HG02885 (cell line): ENCODE measurements around the gene IER5L.
"Not testable (repeated sequence)": the region's sequence is repeated elsewhere in the genome, so short reads cannot be mapped to it uniquely, and the experiment has no call there.

Experiments used
- ATAC-seq: cut with Tn5 transposase; IDR thresholded peaks from one replicate; pipeline ENCODE4 v1.9.1; 2021; ENCODE audit warnings: mild to moderate bottlenecking; ENCODE audit not compliant: unreplicated experiment, poor library complexity

The IER5L gene

DNA sequence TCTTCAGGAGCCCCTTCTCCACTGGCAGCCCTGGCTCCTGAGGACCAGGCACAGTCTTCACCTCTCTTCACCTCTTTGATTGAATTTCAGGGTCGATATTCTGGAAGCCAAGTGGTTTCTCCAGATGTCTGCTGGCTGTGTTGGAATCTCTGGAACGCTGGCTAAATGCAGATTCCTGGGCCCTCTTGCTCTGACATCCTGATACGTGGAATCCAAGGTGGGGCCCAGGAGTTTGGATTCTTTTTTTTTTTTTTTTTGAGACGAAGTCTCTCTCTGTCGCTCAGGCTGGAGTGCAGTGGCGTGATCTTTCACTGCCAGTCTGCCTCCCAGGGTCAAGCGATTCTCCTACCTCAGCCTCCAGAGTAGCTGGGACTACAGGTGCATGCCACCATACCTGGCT is 26.8 kb upstream of the IER5L start:
- no peak for ATAC-seq

DNA sequence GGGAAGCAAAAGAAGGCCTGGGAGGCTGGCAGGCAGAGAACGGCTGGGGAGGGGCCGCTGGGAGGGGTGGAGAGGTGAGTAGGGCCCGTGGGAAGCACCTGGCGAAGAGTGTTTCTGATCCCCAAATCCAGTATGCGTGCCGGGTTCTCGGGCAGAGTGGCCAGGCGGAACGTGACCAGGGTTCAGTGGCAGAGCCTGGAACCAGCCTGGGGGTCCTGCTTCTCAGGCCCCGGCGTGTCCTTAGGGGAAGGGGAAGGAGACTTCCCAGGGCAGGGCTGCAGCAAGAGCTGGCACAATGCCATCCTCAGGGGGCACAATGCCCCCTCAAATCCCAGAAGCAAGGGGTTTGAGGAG is 25.5 kb upstream of the IER5L start:
- no peak for ATAC-seq

DNA sequence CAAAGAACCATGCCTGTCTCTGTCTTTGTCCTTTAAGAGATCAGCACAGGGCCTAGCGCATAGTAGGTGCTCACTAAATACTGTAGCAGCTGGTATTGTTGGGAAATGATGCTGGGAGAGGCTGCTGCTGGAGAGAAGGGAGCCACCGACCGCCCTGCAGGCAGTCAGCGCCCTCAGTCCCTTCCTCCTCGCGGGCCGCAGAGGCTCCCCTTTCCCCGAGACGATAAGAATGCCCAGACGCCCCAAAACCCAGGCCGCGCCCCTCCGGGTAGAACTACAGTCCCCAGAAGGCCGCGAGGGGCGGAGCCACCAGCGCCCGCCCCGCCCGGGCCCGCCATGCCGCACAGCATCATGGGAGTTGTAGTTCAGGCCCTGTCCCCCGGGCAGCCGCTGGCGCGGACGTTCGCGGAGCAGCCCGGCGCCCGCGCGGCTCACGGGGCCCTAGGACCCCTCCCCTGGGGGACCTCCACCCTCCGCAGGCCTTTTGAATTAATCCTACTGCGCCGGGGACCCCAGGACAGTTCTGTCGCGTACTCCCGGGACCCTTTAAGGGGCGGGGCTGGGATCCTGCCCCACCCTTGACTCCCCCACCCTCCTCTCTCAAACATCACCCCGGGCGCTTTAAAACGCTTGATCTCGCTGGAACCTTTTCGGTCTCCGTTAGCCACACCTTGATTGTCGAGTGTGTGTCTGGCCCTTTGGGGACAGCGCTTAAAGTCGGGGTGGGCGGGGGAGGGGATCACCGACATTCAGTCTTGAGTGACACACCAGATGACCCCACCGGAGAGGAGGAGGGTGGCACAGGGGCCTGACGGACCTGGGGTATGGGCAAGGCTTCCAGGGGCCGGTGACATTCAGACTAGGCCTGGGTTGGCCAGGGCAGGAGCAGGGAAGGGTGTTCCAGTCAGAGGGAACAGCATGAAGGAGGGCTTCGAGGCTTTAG is 24.8 kb upstream of the IER5L start:
- peak; percentile 82 for ATAC-seq

DNA sequence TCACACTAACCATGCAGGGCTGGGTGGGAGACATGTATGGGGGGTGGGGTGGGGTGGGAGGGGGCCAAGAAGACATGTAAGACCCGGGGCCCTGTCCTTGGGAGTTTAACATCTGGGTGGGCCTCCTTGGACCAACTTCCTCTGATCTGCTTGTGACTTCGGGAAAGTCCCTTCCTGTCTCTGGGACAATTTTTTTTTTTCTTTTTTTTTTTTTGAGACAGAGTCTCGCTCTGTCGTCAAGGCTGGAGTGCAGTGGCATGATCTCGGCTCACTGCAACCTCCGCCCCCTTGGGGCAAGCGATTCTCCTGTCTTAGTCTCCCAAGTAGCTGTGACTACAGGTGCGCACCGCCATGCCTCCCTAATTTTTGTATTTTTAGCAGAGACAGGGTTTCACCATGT is 23.8 kb upstream of the IER5L start:
- no peak for ATAC-seq

DNA sequence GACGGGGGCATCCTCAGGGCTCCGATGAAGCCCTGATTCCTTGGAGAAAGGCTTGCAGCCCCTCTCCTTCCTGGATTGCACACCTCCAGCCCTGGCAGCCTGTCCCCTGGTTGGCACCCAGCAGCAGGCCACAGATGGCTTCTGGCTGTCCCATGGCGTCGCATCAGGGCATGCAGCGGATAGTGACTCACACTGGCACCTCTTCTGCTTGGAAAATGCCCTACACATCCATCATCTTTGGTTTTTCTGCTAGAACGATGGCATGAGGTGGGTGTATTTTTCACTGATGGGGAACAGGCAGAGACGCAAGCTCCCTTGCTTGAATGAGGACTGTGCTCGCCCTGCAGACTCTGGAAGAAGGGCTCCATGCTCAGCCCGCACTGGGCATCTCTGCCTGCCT is 23.2 kb upstream of the IER5L start:
- no peak for ATAC-seq

DNA sequence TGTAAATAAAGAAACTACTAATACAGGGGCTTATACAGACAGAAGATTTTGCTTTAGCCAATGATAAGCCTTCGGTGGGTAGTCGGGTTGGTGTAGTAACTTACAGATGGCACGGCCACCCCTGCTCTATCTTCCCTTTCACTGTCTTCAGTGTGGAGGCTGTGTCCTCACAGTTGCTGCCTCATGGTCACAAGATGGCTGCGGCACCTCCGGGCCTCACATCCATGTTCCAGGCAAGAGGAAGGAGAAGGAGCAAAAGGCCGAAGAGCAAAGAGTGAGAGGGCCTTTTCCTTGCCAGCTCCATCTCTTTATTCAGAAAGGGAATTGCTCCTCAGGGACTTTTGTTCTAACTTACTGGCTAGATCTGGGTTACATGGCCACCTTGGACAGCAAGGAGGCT is 22.2 kb upstream of the IER5L start:
- ATAC-seq = no peak

DNA sequence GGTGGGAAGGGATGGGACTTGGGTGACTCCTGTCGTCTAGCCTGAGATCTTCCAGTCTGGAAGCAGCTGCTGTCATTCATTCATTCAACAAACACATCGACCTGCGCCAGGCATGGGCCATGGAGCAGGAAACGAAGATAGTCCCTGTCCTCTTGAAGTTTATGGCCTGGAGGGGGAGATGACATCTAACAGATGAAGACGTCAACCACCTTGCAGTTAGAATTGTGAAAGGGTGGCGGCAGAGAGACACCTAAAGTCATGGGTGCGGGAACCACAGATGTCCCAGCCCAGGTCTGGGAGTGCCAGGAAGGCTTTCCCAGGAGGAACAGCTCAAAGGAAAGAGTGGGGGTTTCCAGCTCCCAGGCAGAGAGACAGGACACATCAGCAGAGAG is 21.0 kb upstream of the IER5L start:
- ATAC-seq = no peak

DNA sequence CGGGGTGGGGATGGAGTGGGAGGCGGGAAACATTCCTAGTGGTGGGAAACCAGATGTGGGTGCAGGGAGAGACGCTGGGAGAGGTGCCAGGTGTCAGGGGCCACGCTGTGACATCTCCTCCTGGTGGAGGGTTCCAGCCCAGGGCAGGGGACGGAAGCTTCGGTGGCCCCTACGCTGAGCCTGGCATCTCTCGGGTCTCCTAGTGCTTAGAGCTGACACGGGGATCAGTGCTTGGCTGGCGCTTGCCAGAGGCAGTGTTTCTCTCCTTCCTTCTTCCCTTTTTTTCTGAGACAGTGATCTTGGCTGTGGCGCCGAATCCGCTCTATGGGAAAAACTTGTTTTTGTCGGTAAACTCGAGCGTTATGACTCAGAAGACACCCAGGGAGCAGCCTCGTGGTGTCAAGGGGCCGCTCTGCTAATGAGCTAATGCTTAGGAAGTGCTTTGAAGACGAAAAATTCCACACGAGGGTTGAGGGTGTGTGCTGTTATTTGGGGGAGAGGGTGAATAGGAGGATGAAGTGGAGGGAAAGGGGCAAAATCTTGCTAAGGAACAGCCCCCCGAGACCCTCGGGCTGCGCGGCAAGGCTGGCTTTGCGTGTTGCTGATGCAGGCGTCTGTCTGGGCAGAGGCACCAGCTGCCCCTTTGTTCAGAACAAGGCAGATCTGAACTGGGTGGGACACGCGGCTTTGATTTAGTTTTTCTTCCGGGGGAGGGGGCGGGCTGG is 20.4 kb upstream of the IER5L start:
- ATAC-seq = no peak

DNA sequence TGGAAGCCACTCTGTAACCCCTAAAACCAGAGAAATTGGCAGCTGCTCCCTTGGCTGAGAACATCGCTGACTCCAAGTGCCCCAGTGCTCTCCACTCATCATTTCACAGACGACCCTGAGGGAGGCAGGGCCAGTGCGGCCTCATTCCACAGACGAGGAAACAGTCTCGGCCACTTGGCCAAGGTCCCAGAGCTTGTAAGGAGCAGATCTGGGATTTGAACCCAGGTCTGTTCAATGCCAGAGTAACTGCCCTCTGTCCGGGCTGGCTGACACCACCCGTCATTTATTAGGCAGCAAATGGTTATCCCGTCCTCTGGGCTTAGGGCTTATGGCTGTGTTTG is 19.9 kb upstream of the IER5L start:
- no peak for ATAC-seq

DNA sequence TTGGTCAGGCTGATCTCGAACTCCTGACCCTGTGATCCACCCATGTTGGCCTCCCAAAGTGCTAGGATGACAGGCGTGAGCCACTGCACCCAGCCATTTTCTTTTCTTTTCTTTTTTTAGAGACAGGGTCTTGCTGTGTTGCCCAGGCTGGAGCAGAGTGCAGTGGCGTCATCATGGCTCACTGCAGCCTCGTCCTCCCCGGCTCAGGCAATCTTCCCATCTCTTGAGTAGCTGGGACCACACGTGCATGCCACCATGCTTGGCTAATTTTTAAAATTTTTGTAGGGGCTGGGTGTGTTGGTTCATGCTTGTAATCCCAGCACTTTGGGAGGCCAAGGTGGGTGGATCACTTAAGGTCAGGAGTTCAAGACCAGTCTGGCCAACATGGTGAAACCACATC is 19.0 kb upstream of the IER5L start:
- ATAC-seq = not testable (repeated sequence)

DNA sequence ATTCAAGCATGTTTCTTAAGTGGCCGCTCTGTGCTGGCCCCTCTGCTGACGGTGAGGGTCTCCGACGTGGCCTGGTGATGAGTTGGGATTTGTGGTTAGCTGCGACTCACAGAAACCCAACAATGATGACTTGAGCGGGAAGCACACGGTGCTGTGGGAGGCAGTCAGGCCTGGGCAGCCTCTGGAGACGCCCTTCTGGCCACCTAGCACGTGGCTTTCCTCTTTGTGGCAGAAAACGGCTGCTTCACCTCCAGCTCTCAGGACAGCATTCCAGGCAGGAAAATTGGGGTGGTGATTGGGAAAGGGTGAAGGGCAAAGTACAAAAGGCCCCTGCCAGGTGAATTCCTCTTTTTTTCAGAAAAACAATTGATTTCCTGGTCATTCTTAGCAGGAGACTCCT is 17.5 kb upstream of the IER5L start:
- ATAC-seq = no peak

DNA sequence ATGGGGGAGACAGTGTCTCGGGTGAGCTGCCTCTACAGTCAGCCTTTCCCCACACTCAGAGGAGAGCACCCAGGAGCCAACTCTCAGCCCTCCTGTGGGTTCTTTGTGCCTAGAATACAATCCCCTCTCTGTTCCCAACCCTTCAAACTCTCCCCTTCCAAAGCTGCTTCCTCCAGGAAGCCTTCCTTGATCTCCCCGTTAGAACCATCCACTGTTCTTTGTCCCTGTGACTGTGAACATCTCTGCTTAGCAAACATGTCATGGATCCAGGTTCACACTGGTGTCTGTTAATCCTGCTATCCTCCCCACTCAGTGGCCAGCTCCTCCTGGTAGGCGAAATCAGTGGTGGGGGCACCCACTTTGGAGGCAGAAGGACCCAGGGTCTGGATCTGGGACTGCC is 16.2 kb upstream of the IER5L start:
- no peak for ATAC-seq

DNA sequence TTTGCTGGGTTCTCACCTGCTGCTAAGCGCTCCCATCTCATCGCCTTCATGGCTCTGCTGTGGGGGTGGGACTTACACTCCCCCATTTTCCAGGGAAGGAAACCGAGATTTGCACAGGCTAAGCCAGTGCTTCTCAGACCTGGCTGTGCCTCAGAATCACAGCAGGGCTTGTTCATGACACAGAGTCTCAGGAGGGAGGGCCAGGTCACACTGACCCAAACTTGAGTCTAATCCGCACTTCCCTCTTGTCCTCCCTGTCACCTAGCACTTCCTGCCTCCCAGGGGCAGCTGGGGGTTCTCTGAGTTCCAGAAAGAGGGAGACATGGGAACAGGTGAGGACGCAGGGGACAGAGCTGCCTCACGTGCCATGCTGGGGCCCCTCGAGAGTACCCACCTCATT is 15.6 kb upstream of the IER5L start:
- ATAC-seq = no peak

DNA sequence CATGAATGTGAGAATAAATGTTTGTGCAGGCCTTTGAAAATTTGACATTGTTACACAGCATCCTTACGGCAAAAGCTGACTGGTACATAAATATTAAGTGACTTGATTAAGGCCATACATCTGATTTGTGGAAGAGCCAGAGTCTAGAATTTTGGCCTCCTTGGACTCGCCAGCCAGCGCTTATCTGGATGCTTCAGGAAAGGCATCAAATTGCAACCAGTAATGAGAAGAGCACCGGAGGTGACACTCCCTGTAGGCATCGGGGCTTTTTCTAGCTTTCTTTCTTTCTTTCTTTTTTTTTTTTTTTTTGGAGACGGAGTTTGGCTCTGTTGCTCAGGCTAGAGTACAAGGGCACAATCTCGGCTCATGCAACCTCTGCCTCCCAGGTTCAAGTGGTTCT is 13.2 kb upstream of the IER5L start:
- no peak for ATAC-seq

DNA sequence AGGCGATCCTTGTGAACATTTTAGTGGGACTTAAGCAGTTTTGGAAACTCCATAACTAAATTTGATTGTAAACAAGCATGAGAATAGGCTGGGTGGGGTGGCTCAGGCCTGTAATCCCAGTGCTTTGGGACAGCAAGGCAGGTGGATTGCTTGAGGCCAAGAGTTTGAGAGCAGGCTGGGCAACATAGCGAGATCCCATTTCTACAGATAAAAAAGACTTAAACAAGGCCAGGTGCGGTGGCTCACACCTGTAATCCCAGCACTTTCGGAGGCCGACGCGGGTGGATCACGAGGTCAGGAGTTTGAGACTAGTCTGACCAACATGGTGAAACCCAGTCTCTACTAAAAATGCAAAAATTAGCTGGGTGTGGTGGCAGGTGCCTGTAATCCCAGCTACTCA is 11.9 kb upstream of the IER5L start:
- ATAC-seq = not testable (repeated sequence)

DNA sequence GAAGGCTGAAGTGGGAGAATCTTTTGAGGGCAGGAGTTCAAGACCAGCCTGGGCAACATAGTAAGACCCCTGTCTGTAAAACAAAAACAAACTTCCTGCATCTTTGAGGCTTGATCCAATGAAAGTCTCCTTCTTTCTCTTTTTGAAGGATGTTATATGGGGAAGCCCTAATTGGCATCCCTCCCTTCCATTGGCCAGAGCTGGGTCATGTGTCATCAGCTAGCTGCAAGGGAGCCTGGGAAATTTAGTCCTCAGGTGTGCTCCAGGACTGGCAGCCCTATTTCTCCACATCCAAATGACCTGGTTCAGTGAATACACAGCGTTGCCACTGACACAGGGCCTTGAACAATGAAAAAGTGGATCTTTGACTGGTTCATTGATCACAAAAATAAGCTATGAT is 9.0 kb upstream of the IER5L start:
- no peak for ATAC-seq

DNA sequence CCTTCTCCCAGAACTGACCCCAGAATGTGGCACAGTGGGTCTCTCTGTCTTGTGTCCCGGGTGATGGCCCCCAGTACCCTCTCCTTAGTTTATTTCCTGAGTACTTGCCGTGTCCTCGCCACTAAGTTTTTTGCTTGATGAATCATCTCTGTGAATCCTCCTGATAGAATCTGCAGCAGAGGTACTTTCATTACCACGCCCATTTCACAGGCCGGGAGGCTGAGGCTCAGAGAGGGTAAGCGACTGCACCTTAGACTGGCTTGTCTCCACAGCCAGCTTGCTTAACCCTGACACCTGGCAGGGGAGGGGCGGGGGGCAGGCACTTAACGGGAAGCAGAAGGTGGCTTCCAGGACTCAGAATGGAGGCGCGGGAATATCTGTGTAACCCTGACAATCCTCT is 7.9 kb upstream of the IER5L start:
- ATAC-seq = no peak

DNA sequence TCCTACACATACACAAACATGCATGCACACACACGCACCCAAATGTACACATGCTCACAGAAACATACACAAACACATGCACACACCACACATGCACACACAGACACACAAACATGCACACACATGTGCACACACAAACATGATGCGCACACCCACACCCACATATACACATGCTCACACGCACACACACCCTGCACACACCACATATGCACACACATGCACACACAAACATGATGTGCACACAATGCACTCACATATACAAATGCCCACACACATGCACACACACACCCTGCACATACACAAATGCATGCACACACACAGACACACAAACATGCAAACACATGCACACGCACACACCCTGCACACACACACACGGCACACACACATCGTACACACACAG is 7.3 kb upstream of the IER5L start:
- ATAC-seq = no peak

DNA sequence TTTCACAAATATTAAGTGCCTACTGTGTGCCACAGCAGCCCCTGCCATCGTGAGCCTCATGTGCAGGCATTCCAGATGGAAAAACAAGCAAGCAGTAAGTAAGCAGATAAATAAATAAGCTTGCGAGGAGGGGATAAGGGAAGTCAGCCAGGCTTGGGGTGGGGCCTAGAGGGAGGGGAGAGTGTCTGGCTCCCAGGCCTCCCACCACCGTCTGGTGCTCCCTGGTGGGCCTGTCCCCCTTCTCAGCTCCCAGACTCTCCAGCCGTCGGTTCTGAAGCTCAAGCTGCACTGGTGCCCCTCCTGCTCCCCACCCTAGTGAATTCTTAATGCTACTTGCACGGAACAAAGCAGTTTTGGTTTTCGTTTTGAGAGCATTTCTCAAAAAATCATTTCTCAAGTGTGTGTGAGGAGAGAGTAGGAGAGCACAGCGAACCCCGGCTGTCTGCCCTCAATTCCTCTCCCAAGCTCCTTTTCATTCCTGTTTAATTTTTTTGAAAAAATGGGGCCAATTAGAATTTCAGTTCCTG is 6.6 kb upstream of the IER5L start:
- no peak for ATAC-seq

DNA sequence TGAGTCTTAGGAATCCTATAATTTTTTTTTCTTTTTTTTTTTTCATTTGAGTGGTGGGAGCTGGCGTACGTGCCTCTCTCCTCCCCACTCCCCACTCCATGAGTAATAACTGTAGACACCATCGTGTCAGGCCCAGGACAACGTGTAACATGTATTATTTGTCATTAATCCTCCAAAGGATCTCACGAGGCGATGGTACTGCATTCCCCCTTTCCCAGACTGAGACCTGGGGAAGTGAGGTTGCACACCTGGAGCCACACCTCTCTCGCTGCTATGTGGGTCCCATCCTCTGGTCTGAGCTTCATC is 6.1 kb upstream of the IER5L start:
- no peak for ATAC-seq

DNA sequence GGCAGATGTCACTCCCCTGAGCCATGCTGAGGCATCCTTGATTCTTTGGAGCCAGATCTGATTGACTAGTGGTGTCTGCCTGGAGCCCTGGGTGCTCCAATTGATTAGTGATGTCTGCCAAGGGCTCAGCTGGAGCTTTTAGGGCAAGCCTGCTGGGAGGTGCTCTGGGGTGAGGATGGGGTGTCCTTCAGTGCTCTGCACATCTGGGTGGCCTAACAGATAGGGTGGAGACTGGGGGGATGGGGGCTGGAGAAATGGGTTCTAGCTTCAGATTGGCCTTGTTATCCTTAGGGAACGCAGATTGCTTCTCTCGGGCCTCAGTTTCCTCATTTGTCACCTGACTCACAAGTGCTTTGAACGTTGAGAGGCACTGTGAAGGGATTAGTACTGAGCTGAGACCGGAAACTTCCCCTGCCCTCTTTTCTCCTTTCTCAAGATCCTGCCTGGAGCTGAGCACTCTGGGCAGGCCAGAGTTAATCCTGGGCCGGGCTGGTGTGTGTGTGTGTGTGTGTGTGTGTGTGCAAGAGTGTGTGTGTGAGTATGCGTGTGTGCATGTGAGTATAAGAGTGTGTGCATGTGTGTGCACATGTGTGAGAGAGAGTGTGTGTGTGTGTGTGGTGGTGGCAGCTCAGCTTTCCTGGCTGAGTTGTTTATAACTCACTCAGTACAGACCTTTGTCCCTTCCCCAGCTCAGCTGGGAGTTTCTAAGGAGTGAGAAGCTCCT is 5.6 kb upstream of the IER5L start:
- ATAC-seq = no peak
